IPS-NIHi7 (cell line): Measurements from ENCODE around the gene CNR2.
"Not testable (repeated sequence)": the region's sequence is repeated elsewhere in the genome, so short reads cannot be mapped to it uniquely, and the experiment has no call there.

Experiments
- DNase-seq: peaks from one replicate; pipeline ENCODE4 v3.0.0; 2012; ENCODE audit warnings: mixed read lengths; ENCODE audit errors: extremely low spot score

Gene CNR2

DNA sequence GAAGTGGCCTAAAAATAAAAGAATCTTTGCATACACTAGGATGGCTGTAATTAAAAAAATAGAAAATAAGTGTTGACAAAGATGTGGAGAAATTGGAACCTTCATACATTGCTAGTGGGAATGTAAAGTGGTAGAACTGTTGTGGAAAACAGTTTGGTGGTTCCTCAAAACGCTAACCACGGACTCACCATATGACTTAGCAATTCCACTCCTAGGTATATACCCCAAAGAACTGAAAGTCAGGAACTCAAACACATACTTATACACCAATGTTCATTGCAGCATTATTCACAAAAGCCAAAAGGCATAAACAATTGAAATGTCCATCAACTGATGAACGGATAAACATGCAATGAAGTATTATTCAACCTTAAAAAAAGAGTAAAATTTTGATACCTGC lies 77.1 kb downstream of the CNR2 start:
- DNase-seq, result no peak

DNA sequence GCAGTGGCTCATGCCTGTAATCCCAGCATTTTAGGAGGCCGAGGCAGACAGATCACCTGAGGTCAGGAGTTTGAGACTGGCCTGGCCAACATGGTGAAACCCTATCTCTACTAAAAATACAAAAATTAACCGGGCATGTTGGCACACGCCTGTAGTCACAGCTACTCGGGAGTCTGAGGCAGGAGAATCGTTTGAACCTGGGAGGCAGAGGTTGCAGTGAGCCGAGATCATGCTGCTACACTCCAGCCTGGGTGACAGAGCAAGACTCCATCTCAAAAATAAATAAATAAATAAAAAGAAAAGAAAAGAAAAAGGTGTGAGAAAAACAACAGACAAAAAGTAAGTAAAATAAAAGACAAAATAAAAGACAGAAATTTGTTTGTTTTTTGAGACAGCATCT lies 79.0 kb downstream of the CNR2 start:
- DNase-seq, result not testable (repeated sequence)

DNA sequence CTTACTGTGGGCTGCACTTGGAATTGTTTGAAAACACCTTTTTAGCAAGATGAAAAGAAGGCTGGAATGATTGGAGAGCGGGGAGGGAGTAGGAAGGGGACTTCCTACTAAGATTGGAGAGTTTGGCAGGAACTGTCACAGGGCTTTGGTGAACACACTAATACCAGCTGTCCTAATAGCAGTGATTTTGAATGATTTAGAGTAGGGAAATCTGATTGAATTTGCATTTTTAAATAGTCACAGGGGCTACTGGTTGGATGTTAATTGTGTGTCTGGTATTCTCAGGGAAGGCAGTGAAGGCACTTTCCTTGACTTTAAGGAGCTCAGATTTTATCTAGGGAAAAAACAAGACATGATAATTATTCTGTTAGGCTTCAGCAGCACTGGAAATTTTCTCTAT lies 85.4 kb downstream of the CNR2 start:
- DNase-seq, result no peak

DNA sequence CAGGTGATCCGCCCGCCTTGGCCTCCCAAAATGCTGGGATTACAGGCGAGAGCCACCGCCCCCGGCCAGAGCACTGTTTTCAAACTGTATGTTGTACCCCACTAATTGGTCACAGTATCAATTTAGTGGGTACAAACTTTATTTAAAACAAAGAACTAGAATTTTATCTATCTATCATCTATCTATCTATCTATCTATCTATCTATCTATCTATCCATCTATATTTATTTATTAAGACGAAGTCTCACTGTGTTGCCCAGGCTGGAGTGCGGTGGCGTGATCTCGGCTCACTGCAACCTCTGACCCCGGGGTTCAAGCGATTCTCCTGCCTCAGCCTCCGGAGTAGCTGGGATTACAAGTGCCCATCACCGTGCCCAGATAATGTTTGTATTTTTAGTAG lies 86.6 kb downstream of the CNR2 start:
- DNase-seq, result not testable (repeated sequence)

DNA sequence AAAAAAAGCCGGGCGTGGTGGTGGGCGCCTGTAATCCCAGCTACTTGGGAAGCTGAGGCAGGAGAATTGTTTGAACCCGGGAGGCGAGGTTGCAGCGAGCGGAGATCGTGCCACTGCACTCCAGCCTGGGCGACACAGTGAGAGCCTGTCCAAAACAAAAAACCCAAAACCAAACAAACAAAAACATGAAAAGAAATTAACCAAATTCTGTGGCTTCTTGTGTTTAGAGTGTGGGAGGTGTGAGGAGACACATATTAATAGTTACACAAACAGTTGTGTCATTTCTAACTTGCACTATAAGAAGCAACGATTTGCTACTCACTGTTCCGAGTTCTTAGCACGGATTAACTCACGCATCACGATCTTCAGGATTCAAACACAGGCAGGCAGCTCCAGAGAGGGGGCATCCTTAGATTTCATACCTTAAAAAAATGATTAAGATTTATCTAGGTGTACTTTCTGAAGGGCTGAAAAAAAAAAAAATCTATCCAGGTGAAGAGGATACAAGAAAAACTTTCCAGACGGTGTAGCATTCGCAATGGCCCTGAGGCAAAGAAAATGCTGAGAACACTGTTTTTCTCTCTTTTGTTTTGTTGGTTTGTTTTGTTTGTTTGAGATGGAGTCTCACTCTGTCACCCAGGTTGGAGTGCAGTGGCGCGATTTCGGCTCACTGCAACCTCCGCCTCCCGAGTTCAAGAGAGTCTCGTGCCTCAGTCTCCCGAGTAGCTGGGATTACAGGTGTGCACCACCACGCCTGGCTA lies 87.2 kb downstream of the CNR2 start:
- DNase-seq, result no peak

DNA sequence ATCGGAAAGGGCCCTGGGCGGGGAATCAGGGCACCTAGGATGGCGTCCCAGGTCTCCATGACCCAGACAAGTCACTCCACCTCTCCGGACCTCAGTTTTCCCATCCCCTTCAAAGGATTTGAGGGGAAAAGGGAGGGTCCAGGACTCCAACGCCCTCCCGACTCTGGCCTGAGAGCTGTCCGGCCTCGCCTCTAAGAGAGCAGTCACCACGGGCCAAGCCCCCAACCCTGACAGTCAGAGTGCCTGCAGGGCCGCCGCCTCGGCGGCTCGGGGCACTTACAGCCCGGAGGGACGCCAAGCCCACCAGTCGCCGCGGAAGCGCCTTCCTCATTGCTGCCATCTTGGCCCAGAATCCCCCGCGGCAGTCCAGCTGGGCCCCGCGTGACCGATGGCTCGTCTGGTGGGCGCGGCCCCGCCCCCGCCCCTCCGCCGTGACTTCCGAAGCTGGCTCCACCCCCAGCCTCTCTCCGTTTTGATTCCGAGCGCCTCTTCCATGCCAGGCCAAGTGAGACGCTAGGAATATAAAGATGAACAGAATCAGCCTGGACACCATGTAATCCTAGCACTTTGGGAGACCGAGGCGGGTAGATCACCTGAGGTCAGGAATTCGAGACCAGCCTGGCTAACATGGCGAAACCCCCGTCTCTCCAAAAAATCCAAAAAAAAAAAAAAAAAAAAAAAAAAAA lies 87.9 kb downstream of the CNR2 start, which contains the start of gene HMGCL:
Gene HMGCL (minus strand): TSS at position 354 of the 686 bp plus-strand sequence. CDS start 14 bp downstream, at position 340.
- peak; percentile 97 for DNase-seq

DNA sequence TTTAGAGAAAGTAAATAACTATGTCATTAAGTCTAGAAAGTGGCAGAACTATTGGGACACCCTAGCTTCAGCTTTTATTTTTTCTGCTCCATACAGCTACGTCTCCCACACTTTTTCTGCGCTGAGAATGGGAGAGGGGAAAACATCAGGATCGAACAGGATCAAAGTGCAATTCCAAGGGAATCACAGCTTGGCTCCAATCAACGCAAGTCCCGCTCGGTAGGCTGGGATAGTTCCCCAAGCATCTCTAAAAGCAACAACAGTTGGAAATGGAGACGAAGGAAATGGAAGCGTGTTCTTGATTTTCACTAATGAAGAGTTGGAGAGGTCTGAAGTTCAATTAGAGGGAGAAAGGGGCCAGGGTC lies 88.5 kb downstream of the CNR2 start:
- no peak for DNase-seq

DNA sequence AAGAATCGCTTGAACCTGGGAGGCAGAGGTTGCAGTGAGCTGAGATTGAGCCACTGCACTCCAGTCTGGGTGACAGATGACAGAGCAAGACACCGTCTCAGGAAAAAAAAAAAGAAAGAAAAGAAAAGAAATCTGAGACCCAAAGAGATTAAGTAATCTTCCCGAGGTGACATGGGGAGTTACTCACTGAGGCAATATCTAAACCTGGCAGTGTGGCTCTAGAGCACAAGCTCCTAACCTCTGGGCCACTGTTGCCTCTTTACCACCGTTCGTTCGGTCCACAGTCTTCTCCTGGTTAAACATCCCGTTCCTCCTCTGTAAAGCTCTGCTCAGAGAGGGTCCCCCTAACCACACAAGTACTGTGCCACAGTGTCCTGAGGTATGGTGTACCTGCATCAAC lies 89.4 kb downstream of the CNR2 start:
- DNase-seq, result no peak
